ENCODE results near the gene ECT2L. TPM values are rescaled to one million over a fixed set of nuclear protein-coding genes. Genes with fewer than 3 reads are reported as not detected.

ECT2L gene
- polyA plus RNA-seq, 1 of the 3 experiments (the other 2 are of a cell fraction), result 0.02 TPM

- H3K4me1 ChIP-seq (ENCODE audit: control insufficient read depth in 1 of 2, insufficient read depth in 2 of 2, low read depth in 1 of 2, low read length in 1 of 2), result no peaks in the 10 kb centered on the region; a peak in 1 of 4 replicates
- H3K27me3 ChIP-seq (ENCODE audit: insufficient read depth), result peaks cover 8% of the 10 kb centered on the region; the same call in 1 of the 2 replicates
- H3K9me2 ChIP-seq, result no peaks in the 10 kb centered on the region
- H3F3A ChIP-seq (replicated peaks; ENCODE audit: insufficient read depth), result no peaks in the 10 kb centered on the region
- ChIA-PET CTCF (no interaction called here), POLR2A (no interaction called here)
- no peak overlapping the region for H2AFZ ChIP-seq (ENCODE audit: low read depth)
- H4K20me1 ChIP-seq (ENCODE audit: insufficient read depth), result no peaks in the 10 kb centered on the region
- H3K4me3 ChIP-seq (ENCODE audit: low read depth in 2 of 2, low read length in 1 of 2), result no peak overlapping the region
- H3K4me2 ChIP-seq, result no peak overlapping the region
- no peak overlapping the region for H3K9ac ChIP-seq
- TF ChIP-seq JUND (IDR thresholded peaks at IDR 0.05) (no peak), IRF3 (IDR thresholded peaks at IDR 0.05; ENCODE audit: low read depth, low read length) (no peak), TAF1 (IDR thresholded peaks at IDR 0.05; ENCODE audit: borderline replicate concordance, low read depth, low read length) (no peak), NFIC (IDR thresholded peaks at IDR 0.05; ENCODE audit: borderline replicate concordance) (no peak)
- DNase-seq, result no peak
- no peaks in the 10 kb centered on the region for H3K9me3 ChIP-seq
- no peaks in the 10 kb centered on the region for H3K79me2 ChIP-seq (ENCODE audit: insufficient read depth)
- 54% methylated on average over 6 of the region's 6 CpGs for WGBS (ENCODE audit: low lambda C conversion rate)
- H3K27ac ChIP-seq (ENCODE audit: low read depth in 2 of 2, low read length in 1 of 2), result no peak overlapping the region
- no peaks in the 10 kb centered on the region for H3K36me3 ChIP-seq (replicated peaks in 1 of 2; ENCODE audit: control insufficient read depth in 1 of 2, insufficient read depth in 2 of 2, low read length in 1 of 2)
Measured at GRCh38 chr6:138849791-138850190, 53.9 kb downstream of the ECT2L start.

- H3K4me3 ChIP-seq (ENCODE audit: low read depth in 2 of 2, low read length in 1 of 2), result no peak overlapping the region
- H3K9ac ChIP-seq, result no peak overlapping the region
- DNase-seq, result no peak
- POLR2A ChIA-PET, result no interaction called here
- H3K79me2 ChIP-seq (ENCODE audit: insufficient read depth), result no peaks in the 10 kb centered on the region
- no peaks in the 10 kb centered on the region for H3K36me3 ChIP-seq (replicated peaks in 1 of 2; ENCODE audit: control insufficient read depth in 1 of 2, insufficient read depth in 2 of 2, low read length in 1 of 2)
- H3K9me3 ChIP-seq, result no peaks in the 10 kb centered on the region
- H3K27ac ChIP-seq (ENCODE audit: low read depth in 2 of 2, low read length in 1 of 2), result no peak overlapping the region
- H3K9me2 ChIP-seq, result no peaks in the 10 kb centered on the region
- no peaks in the 10 kb centered on the region for H3F3A ChIP-seq (replicated peaks; ENCODE audit: insufficient read depth)
- H3K4me2 ChIP-seq, result no peak overlapping the region
- CTCF ChIA-PET, result interaction anchor here (0.8 kb wide), 1 partner anchor 132 kb away, joined by 3 read pairs; no protein-coding TSS in a partner anchor
- no peaks in the 10 kb centered on the region; a peak in 1 of 4 replicates for H3K4me1 ChIP-seq (ENCODE audit: control insufficient read depth in 1 of 2, insufficient read depth in 2 of 2, low read depth in 1 of 2, low read length in 1 of 2)
- H3K27me3 ChIP-seq (ENCODE audit: insufficient read depth), result peaks cover 8% of the 10 kb centered on the region; the same call in 1 of the 2 replicates
- no peak overlapping the region for H2AFZ ChIP-seq (ENCODE audit: low read depth)
- TF ChIP-seq REST (IDR thresholded peaks at IDR 0.05; ENCODE audit: low read depth, low read length), result no peak
- TF ChIP-seq MXI1 (IDR thresholded peaks at IDR 0.05; ENCODE audit: low read depth, low read length), result no peak
- TF ChIP-seq YY1 (IDR thresholded peaks at IDR 0.05; ENCODE audit: low read depth), result no peak
- no peak for TF ChIP-seq POLR2AphosphoS5 (IDR thresholded peaks at IDR 0.05; ENCODE audit: low read depth, low read length)
- TF ChIP-seq USF2 (IDR thresholded peaks at IDR 0.05; ENCODE audit: borderline replicate concordance, low read depth, low read length), result no peak
- TF ChIP-seq TAF1 (IDR thresholded peaks at IDR 0.05; ENCODE audit: borderline replicate concordance, low read depth, low read length), result no peak
- no peak for TF ChIP-seq FOXJ3 (CRISPR knock-in tag; IDR thresholded peaks at IDR 0.05)
- TF ChIP-seq MAX (IDR thresholded peaks at IDR 0.05; ENCODE audit: low read depth), result no peak
- no peak for TF ChIP-seq FOSL2 (IDR thresholded peaks at IDR 0.05; ENCODE audit: borderline replicate concordance, low read depth)
- no peak for TF ChIP-seq IRF3 (IDR thresholded peaks at IDR 0.05; ENCODE audit: low read depth, low read length)
- TF ChIP-seq NRF1 (IDR thresholded peaks at IDR 0.05; ENCODE audit: low read depth, low read length), result no peak
- no peak for TF ChIP-seq CTCF (IDR thresholded peaks at IDR 0.05)
- no peak for TF ChIP-seq PBX3 (IDR thresholded peaks at IDR 0.05)
- 19% methylated on average over 6 of the region's 6 CpGs for WGBS (ENCODE audit: low lambda C conversion rate)
- no peaks in the 10 kb centered on the region for H4K20me1 ChIP-seq (ENCODE audit: insufficient read depth)
Measured at GRCh38 chr6:138856654-138857053, 60.8 kb downstream of the ECT2L start.
